Chondrocyte (in vitro differentiated cells): ENCODE data around the gene TENT5C. TPM values are rescaled to one million over a fixed set of nuclear protein-coding genes. Genes with fewer than 3 reads are reported as not detected.

Experiments
- DNase-seq: peaks from one replicate; pipeline ENCODE4 v3.0.0; 2021; ENCODE audit warnings: mixed read lengths, low spot score
- H3K27ac Mint-ChIP-seq: one replicate; pipeline ENCODE4 v1.8.0; 2021; ENCODE audit warnings: mild to moderate bottlenecking, moderate library complexity, mixed read lengths; ENCODE audit not compliant: unreplicated experiment
- H3K27me3 Mint-ChIP-seq: 2 replicates; pipeline ENCODE4 v1.8.0; 2021; ENCODE audit warnings: low read depth, mixed read lengths
- H3K36me3 Mint-ChIP-seq: 2 replicates; pipeline ENCODE4 v1.8.0; 2021; ENCODE audit warnings: low read depth, mixed read lengths
- H3K4me1 Mint-ChIP-seq: 2 replicates; pipeline ENCODE4 v1.8.0; 2021; ENCODE audit warnings: low read depth, mild to moderate bottlenecking, mixed read lengths
- H3K4me3 Mint-ChIP-seq: one replicate; pipeline ENCODE4 v1.8.0; 2021; ENCODE audit warnings: mild to moderate bottlenecking, moderate library complexity, mixed read lengths; ENCODE audit not compliant: unreplicated experiment
- H3K9me3 Mint-ChIP-seq: 2 replicates; pipeline ENCODE4 v1.8.0; 2021; ENCODE audit warnings: low read depth, mixed read lengths
- total RNA-seq: library from RNA; stranded (reverse); gene quantifications from 3 replicates; pipeline ENCODE4 v1.2.1, GENCODE V29; 2021
- TF ChIP-seq, protein P1 (sequence below): fragments of 200-600 bp; sonication (generic); IDR thresholded peaks from 2 replicates; pipeline ENCODE4 v1.5.0; 2021; ENCODE audit warnings: antibody characterized with exemption, mild to moderate bottlenecking, moderate library complexity

TENT5C gene
- total RNA-seq, 1 donor from 2014 or later, result 0.20 TPM

DNA sequence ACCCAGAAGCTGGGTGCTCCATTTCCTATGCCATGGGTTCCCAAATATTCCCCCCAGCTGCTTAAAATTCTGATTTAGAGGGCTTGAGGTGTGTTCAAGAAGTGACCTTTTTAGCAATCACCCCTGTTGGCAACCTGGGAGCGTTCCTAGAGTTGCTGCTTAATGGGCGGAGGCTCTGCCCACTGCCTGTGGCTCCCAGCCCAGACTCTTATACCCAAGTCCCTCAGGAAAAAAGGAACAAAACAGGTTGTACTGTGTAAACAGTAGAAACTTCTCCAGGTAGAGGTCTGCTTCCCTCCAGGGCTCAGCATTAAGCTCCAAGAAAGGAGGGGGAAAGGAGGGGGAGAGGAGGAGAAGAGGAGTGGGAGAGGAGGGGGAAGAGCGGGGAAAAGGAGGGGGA is 14.6 kb upstream of the TENT5C start:
- no peak overlapping the region for H3K4me3 Mint-ChIP-seq
- TF ChIP-seq, protein P1, sequence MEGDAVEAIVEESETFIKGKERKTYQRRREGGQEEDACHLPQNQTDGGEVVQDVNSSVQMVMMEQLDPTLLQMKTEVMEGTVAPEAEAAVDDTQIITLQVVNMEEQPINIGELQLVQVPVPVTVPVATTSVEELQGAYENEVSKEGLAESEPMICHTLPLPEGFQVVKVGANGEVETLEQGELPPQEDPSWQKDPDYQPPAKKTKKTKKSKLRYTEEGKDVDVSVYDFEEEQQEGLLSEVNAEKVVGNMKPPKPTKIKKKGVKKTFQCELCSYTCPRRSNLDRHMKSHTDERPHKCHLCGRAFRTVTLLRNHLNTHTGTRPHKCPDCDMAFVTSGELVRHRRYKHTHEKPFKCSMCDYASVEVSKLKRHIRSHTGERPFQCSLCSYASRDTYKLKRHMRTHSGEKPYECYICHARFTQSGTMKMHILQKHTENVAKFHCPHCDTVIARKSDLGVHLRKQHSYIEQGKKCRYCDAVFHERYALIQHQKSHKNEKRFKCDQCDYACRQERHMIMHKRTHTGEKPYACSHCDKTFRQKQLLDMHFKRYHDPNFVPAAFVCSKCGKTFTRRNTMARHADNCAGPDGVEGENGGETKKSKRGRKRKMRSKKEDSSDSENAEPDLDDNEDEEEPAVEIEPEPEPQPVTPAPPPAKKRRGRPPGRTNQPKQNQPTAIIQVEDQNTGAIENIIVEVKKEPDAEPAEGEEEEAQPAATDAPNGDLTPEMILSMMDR, result no peak
- no peaks in the 10 kb centered on the region for H3K36me3 Mint-ChIP-seq
- peaks cover 6% of the 10 kb centered on the region for H3K4me1 Mint-ChIP-seq
- H3K9me3 Mint-ChIP-seq, result no peaks in the 10 kb centered on the region
- no peaks in the 10 kb centered on the region for H3K27me3 Mint-ChIP-seq
- H3K27ac Mint-ChIP-seq, result no peak overlapping the region
- no peak for DNase-seq

DNA sequence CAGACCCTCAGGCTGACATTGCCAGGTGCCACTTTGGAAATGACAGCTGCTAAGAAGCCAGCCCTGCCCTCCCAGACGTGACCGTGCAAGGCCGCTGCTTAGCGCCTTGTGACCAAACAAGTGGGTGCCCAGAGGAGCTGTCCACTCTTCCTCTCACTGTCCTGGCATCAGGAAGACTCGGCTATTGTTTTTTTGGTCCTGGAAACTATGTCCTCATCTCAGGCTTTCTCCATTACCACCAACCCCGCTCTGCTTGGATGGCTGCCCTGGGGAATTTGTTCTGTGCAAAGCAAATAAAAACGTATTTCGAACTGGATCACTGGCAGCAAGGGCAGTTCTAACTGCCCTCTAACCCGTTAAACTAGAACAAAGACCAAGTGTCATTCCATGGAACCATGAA is 13.7 kb upstream of the TENT5C start:
- DNase-seq, result no peak
- H3K4me1 Mint-ChIP-seq, result peaks cover 6% of the 10 kb centered on the region
- no peak overlapping the region for H3K27ac Mint-ChIP-seq
- peaks cover 2% of the 10 kb centered on the region for H3K27me3 Mint-ChIP-seq
- TF ChIP-seq, protein P1, result no peak
- no peaks in the 10 kb centered on the region for H3K36me3 Mint-ChIP-seq
- H3K4me3 Mint-ChIP-seq, result no peak overlapping the region
- H3K9me3 Mint-ChIP-seq, result no peaks in the 10 kb centered on the region

DNA sequence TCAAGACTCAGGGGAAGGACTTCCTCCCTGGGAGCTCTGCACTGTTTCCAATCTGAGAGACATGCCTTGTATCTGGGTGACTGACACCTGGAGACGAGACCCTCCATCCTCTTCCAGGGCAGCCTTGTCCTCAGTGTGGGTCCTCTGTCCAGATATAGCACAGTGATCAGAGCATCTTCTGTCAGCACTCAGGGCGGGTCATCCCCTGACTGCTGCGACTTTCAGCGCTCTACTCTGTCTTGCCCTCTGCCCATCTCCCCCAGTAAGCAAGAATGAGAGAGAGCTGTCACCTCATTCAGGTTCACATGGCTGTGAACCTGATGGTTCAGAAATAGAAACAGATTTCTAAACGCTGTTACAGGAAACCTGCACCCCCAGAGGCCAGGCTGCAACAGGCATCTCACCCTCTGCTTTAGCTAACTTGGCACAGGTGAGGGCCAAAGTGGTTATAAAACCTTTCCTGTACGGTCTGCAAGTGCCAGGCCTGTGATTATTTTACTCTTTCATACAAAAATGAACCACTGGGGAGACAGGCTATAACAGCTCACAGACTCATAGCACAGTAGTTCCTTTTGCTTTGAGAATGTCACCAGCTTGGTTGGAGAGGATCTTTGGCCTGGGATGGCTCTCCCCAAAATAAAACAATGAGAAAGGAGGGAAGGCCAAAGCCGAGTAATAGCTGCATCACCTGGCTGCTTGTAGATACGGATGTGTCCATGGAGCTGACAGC is 11.4 kb upstream of the TENT5C start:
- peaks cover 6% of the 10 kb centered on the region for H3K4me1 Mint-ChIP-seq
- peaks cover 2% of the 10 kb centered on the region for H3K27me3 Mint-ChIP-seq
- DNase-seq, result no peak
- no peak overlapping the region for H3K4me3 Mint-ChIP-seq
- no peaks in the 10 kb centered on the region for H3K9me3 Mint-ChIP-seq
- H3K27ac Mint-ChIP-seq, result no peak overlapping the region
- no peaks in the 10 kb centered on the region for H3K36me3 Mint-ChIP-seq
- TF ChIP-seq, protein P1, result no peak

DNA sequence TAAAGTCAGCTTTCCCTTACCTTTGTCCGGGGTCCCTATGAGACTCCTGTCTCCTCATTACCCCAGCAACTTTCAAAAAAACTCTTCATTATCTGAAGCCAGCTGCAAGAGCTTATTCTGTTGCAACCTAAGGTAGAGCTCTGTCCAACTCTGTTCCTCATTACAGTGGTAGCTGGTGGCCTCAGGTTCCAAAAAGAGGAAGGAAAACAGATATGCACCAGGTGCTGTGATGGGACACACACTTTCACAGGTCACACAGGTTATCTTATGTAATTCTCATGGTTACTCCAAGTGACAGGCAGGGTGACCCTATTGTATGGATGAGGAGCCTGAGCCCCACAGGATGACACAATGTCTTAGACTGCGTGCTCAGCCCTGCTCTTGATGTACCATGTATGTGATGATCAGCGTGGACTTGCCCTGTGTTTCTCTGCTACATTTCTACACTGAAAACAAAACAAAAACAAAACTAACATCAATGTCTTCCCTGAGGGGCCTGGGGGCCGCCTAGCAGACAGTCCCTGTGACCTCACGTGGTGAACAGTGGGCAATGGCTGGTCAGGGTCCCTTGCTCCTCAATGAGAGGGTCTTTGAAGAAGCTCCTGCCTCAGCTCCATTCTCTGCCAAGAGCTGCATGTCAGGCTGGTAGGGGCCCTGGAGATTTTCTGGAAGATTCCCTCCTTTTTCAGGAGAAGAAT is 9.7 kb upstream of the TENT5C start:
- Mint-ChIP-seq H3K9me3 (no peaks in the 10 kb centered on the region), H3K27me3 (peaks cover 8% of the 10 kb centered on the region), H3K4me3 (no peak overlapping the region), H3K27ac (no peak overlapping the region), H3K36me3 (no peaks in the 10 kb centered on the region), H3K4me1 (no peaks in the 10 kb centered on the region)
- TF ChIP-seq, protein P1, result no peak
- DNase-seq, result no peak

DNA sequence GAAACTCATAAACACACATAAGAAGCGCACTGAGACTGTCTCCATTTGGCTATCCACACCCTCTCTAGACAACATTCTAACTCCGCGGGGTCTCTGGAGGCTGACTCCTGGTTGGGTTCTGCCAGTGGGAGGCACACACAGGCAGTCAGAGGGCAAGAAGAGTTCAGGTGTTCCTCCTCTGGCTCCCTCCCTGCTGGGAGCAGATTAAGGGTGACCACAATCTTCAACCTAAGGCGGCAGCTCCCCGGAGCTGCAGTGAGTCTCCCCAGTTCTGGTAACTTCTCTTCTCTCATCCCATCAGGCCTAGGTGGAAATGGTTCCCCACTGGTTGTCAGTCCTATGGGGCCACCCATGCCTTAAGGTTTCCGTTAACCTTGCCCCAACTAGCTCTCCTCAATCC is 7.4 kb upstream of the TENT5C start:
- Mint-ChIP-seq H3K9me3 (no peaks in the 10 kb centered on the region), H3K27ac (no peak overlapping the region), H3K4me1 (no peaks in the 10 kb centered on the region), H3K36me3 (no peaks in the 10 kb centered on the region), H3K27me3 (peaks cover 19% of the 10 kb centered on the region), H3K4me3 (no peak overlapping the region)
- DNase-seq, result no peak
- TF ChIP-seq, protein P1, result no peak
